HepG2 (cell line): ENCODE results near the gene PLXND1. TPM values are rescaled to one million over a fixed set of nuclear protein-coding genes. Genes with fewer than 3 reads are reported as not detected.
A peak's percentile ranks its signal among the peaks of the same experiment; 100 is the strongest.

ENCODE experiments used
- AKNA ChIP-seq: sonication (generic); formaldehyde crosslinking; IDR thresholded peaks from 2 replicates; pipeline ENCODE4 v1.4.0; 2020; ENCODE audit warnings: missing genetic modification reagents, borderline replicate concordance
- ATM ChIP-seq: fragments of 450-650 bp; IDR thresholded peaks from 2 replicates; pipeline ENCODE4 v1.7.1; 2017; ENCODE audit warnings: mild to moderate bottlenecking, borderline replicate concordance
- CREB1 ChIP-seq, 2 experiments: fragments of 450-650 bp in 1 of 2; IDR thresholded peaks; 2 replicates each; pipeline ENCODE4 v1.6.1; 2016 to 2017; ENCODE audit warnings: control low read depth in 1 of 2, mild to moderate bottlenecking in 1 of 2, missing compliant biosample characterization in 1 of 2, missing genetic modification characterization in 1 of 2
- CREM ChIP-seq, 2 experiments: sonication (generic) in 1 of 2; formaldehyde crosslinking in 1 of 2; IDR thresholded peaks; 2 replicates each; pipeline versions ENCODE4 v1.4.0 to v1.6.1; 2016 to 2020; ENCODE audit warnings: antibody characterized with exemption in 1 of 2, mild to moderate bottlenecking in 1 of 2, missing genetic modification reagents in 1 of 2
- DNMT1 ChIP-seq: sonication (generic); formaldehyde crosslinking; IDR thresholded peaks from 2 replicates; pipeline ENCODE4 v1.5.1; 2020; ENCODE audit warnings: mild to moderate bottlenecking, missing genetic modification reagents
- EZH2 ChIP-seq: conservative IDR thresholded peaks from 2 replicates; pipeline ENCODE4 v1.6.1; 2012; ENCODE audit warnings: mild to moderate bottlenecking, low read depth, low read length, moderate library complexity
- FOXC1 ChIP-seq: sonication (generic); formaldehyde crosslinking; IDR thresholded peaks from 2 replicates; pipeline ENCODE4 v1.8.0; 2022; ENCODE audit warnings: mild to moderate bottlenecking, missing genetic modification reagents, borderline replicate concordance
- GABPA ChIP-seq, 2 experiments: IDR thresholded peaks; 2 replicates each; pipeline ENCODE4 v1.6.1; 2011 to 2016; ENCODE audit warnings: low read depth in 2 of 2, low read length in 1 of 2, missing biosample characterization in 1 of 2, missing genetic modification characterization in 1 of 2
- GTF3A ChIP-seq: sonication (generic); formaldehyde crosslinking; conservative IDR thresholded peaks from 2 replicates; pipeline ENCODE4 v1.4.0; 2020; ENCODE audit warnings: mild to moderate bottlenecking, missing genetic modification reagents
- MED13 ChIP-seq: sonication (generic); formaldehyde crosslinking; IDR thresholded peaks from 2 replicates; pipeline ENCODE4 v1.5.0; 2020; ENCODE audit warnings: missing genetic modification reagents
- MIER3 ChIP-seq: IDR thresholded peaks from 2 replicates; pipeline ENCODE4 v1.6.1; 2016; ENCODE audit warnings: missing compliant biosample characterization, borderline replicate concordance
- MTF2 ChIP-seq: sonication (generic); formaldehyde crosslinking; IDR thresholded peaks from 2 replicates; pipeline ENCODE4 v1.5.0; 2020; ENCODE audit warnings: missing genetic modification reagents, borderline replicate concordance
- NCOA2 ChIP-seq: sonication (generic); formaldehyde crosslinking; IDR thresholded peaks from 2 replicates; pipeline ENCODE4 v1.8.0; 2022; ENCODE audit warnings: inconsistent platforms
- ZBTB38 ChIP-seq: sonication (generic); formaldehyde crosslinking; IDR thresholded peaks from 2 replicates; pipeline ENCODE4 v1.5.1; 2020; ENCODE audit warnings: mild to moderate bottlenecking, missing genetic modification reagents
- ZBTB7A ChIP-seq: sonication (generic); formaldehyde crosslinking; IDR thresholded peaks from 2 replicates; pipeline ENCODE4 v1.8.0; 2022; ENCODE audit warnings: mild to moderate bottlenecking, missing genetic modification reagents
- ZNF230 ChIP-seq: sonication (generic); formaldehyde crosslinking; IDR thresholded peaks from 2 replicates; pipeline ENCODE4 v1.4.0; 2020; ENCODE audit warnings: mild to moderate bottlenecking, missing genetic modification reagents
- ZNF276 ChIP-seq: sonication (generic); formaldehyde crosslinking; IDR thresholded peaks from 2 replicates; pipeline ENCODE4 v1.4.0; 2020; ENCODE audit warnings: mild to moderate bottlenecking, low read depth, missing genetic modification reagents
- ZNF292 ChIP-seq: sonication (generic); formaldehyde crosslinking; IDR thresholded peaks from 2 replicates; pipeline ENCODE4 v1.8.1; 2022; ENCODE audit warnings: mild to moderate bottlenecking, low read depth, missing genetic modification reagents, borderline replicate concordance
- ZNF335 ChIP-seq: sonication (generic); formaldehyde crosslinking; IDR thresholded peaks from 2 replicates; pipeline ENCODE4 v1.4.0; 2020; ENCODE audit warnings: missing genetic modification reagents
- ZNF33A ChIP-seq: sonication (generic); formaldehyde crosslinking; IDR thresholded peaks from 2 replicates; pipeline ENCODE4 v1.5.1; 2020; ENCODE audit warnings: missing genetic modification reagents, mild to moderate bottlenecking, moderate library complexity, borderline replicate concordance
- ZNF570 ChIP-seq: sonication (generic); formaldehyde crosslinking; IDR thresholded peaks from 2 replicates; pipeline ENCODE4 v1.4.0; 2020; ENCODE audit warnings: mild to moderate bottlenecking, missing genetic modification reagents, borderline replicate concordance
- ZNF589 ChIP-seq: sonication (generic); formaldehyde crosslinking; conservative IDR thresholded peaks from 2 replicates; pipeline ENCODE4 v1.8.0; 2022; ENCODE audit warnings: mild to moderate bottlenecking, moderate library complexity, missing genetic modification reagents
- polyA plus RNA-seq, 8 experiments: library from polyadenylated mRNA; depleted of rRNA in 3 of 8; stranded (reverse) in 7 of 8; unstranded in 1 of 8; fragments of >200 nt; fragmentation: Illumina TruSeq in 4 of 8; extraction: Trizol in 4 of 8; gene quantifications; 2 replicates each; pipeline versions ENCODE4 v1.2.1 to v1.2.3, GENCODE V29; 2011 to 2016; ENCODE audit warnings: low read depth in 4 of 8, missing spikeins in 1 of 8, mixed read lengths in 1 of 8; ENCODE audit not compliant: insufficient read depth in 1 of 8
- total RNA-seq, 5 experiments: library from RNA; depleted of rRNA; stranded (reverse); fragments of >200 nt; fragmentation: Illumina TruSeq; extraction: Trizol; gene quantifications; 2 replicates each; pipeline ENCODE4 v1.2.3, GENCODE V29; 2016; ENCODE audit warnings: low read depth in 1 of 5
- TF ChIP-seq, protein P1 (sequence below): sonication (generic); formaldehyde crosslinking; IDR thresholded peaks from 2 replicates; pipeline ENCODE4 v1.4.0; 2020; ENCODE audit warnings: missing genetic modification reagents

Gene PLXND1
- total and polyA plus RNA-seq, 2 of the 13 experiments (the other 11 are each of a cell fraction or from before 2014, with no cell fraction given) = 15.9 to 42.0 TPM

GRCh38 chr3:129605203-129605921, 1.1 kb downstream of the PLXND1 start (continued):
- TF ChIP-seq AKNA (no peak), MTF2 (peak; percentile 87), DNMT1 (CRISPR knock-in tag) (no peak), EZH2 (no peak), ZNF33A (CRISPR knock-in tag) (no peak), GABPA (IDR thresholded peaks at IDR 0.05; ENCODE audit: low read depth, low read length) (no peak), GABPA (CRISPR knock-in tag; IDR thresholded peaks at IDR 0.05; ENCODE audit: low read depth) (no peak), ZNF276 (CRISPR knock-in tag) (0 out of 2 replicates have a peak, but pooled peaks have one; percentile 27), FOXC1 (CRISPR knock-in tag) (peak; percentile 88; the same call in 1 of the 2 replicates), MIER3 (no peak), ZNF589 (CRISPR knock-in tag) (no peak), CREB1 (IDR thresholded peaks at IDR 0.05) (no peak), CREB1 (CRISPR knock-in tag; IDR thresholded peaks at IDR 0.05) (no peak), ZBTB7A (CRISPR knock-in tag) (no peak; the same call in 1 of the 2 replicates), ATM (no peak), ZNF570 (no peak), ZNF335 (CRISPR knock-in tag) (no peak), MED13 (CRISPR knock-in tag) (0 out of 2 replicates have a peak, but pooled peaks have one; percentile 51), ZBTB38 (no peak; the same call in 1 of the 2 replicates), GTF3A (CRISPR knock-in tag) (no peak), NCOA2 (CRISPR knock-in tag) (no peak), CREM (IDR thresholded peaks at IDR 0.05) (no peak), CREM (CRISPR knock-in tag; IDR thresholded peaks at IDR 0.05) (no peak), ZNF292 (no peak), ZNF230 (0 out of 2 replicates have a peak, but pooled peaks have one; percentile 44)
- TF ChIP-seq, protein P1, sequence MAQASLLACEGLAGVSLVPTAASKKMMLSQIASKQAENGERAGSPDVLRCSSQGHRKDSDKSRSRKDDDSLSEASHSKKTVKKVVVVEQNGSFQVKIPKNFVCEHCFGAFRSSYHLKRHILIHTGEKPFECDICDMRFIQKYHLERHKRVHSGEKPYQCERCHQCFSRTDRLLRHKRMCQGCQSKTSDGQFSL = no peak
